Fibroblast of lung (primary cell): ENCODE results near the gene CLDN34.

Experiments
- CTCF ChIP-seq, 2 donors: IDR thresholded peaks in 1 of 2; conservative IDR thresholded peaks in 1 of 2; 1 replicate in 1 of 2; 2 replicates in 1 of 2; pipeline ENCODE4 v1.5.1; 2011 to 2012; ENCODE audit warnings: low read length in 2 of 2, control low read depth in 1 of 2, inconsistent platforms in 1 of 2, low read depth in 1 of 2, mild to moderate bottlenecking in 1 of 2
- EZH2 ChIP-seq: IDR thresholded peaks from 2 replicates; pipeline ENCODE4 v1.5.1; 2012; ENCODE audit warnings: low read length, control low read depth, mild to moderate bottlenecking; ENCODE audit errors: missing control alignments

- TF ChIP-seq CTCF (conservative IDR thresholded peaks at IDR 0.05 in 1 of 2, IDR thresholded peaks at IDR 0.05 in 1 of 2; ENCODE audit: low read depth in 1 of 2, low read length in 2 of 2) (no peak), EZH2 (no peak)
These were observed 45.8 kb upstream of the CLDN34 start for GRCh38 chrX:9921407-9921806.
